Vagina (tissue), 2 donors: ENCODE measurements around the gene MAGEA9B. TPM values are rescaled to one million over a fixed set of nuclear protein-coding genes. Genes with fewer than 3 reads are reported as not detected.

Experiments
- DNase-seq, 2 donors: peaks; one replicate each; pipeline ENCODE4 v3.0.0-alpha.2; 2017; ENCODE audit errors: extremely low spot score in 2 of 2
- H3K27ac ChIP-seq: fragments of 200-600 bp; sonication (generic); one replicate; pipeline ENCODE4 v1.5.1; 2019
- H3K27me3 ChIP-seq: fragments of 200-600 bp; sonication (generic); one replicate; pipeline ENCODE4 v1.5.1; 2019
- H3K36me3 ChIP-seq, 2 donors: fragments of 200-600 bp; sonication (generic); one replicate each; pipeline ENCODE4 v1.5.1; 2017 to 2019
- H3K4me1 ChIP-seq: fragments of 200-600 bp; sonication (generic); one replicate; pipeline ENCODE4 v1.5.1; 2019
- H3K4me3 ChIP-seq, 2 donors: fragments of 200-600 bp; sonication (generic); 1 replicate in 1 of 2; 2 replicates in 1 of 2; pipeline ENCODE4 v1.5.1; 2016 to 2019
- H3K9me3 ChIP-seq: fragments of 200-600 bp; sonication (generic); one replicate; pipeline ENCODE4 v1.5.1; 2019
- CTCF ChIP-seq, 3 experiments: fragments of 450-650 bp in 2 of 3; fragments of 200-600 bp in 1 of 3; sonication (generic) in 1 of 3; IDR thresholded peaks; one replicate each; pipeline ENCODE4 v1.5.1; 2017 to 2019; ENCODE audit warnings: antibody characterized with exemption in 3 of 3, mild to moderate bottlenecking in 2 of 3, moderate library complexity in 2 of 3
- POLR2A ChIP-seq, 2 donors: fragments of 450-650 bp; IDR thresholded peaks; one replicate each; pipeline ENCODE4 v1.6.1; 2017; ENCODE audit warnings: antibody characterized with exemption in 2 of 2, mild to moderate bottlenecking in 2 of 2, moderate library complexity in 2 of 2
- POLR2AphosphoS5 ChIP-seq, 2 donors: sonication (generic); formaldehyde crosslinking; IDR thresholded peaks; one replicate each; pipeline ENCODE4 v1.9.0; 2017; ENCODE audit warnings: antibody characterized with exemption in 2 of 2, mild to moderate bottlenecking in 2 of 2, low read depth in 1 of 2; ENCODE audit not compliant: insufficient read depth in 1 of 2
- intact Hi-C: fragments of 100-400 bp; cut with DNase I; formaldehyde crosslinking; loops from one replicate; pipeline ENCODE4 v1.15.1; 2023
- total RNA-seq: library from RNA; depleted of rRNA; stranded (reverse); fragments of >200 nt; gene quantifications from one replicate; pipeline ENCODE4 v1.2.3, GENCODE V29; 2016

The MAGEA9B gene
- total RNA-seq, 1 donor from 2014 or later = not detected

GRCh38 chrX:149572743-149573142 is 14.5 kb downstream of the MAGEA9B start:
- Histone ChIP-seq H3K9me3 (no peaks in the 10 kb centered on the region), H3K4me1 (no peaks in the 10 kb centered on the region), H3K4me3 (no peak overlapping the region), H3K36me3 (no peaks in the 10 kb centered on the region), H3K27me3 (no peaks in the 10 kb centered on the region), H3K27ac (no peak overlapping the region)
- intact Hi-C loops = no loop called here
- no peak for DNase-seq
- TF ChIP-seq POLR2AphosphoS5 (IDR thresholded peaks at IDR 0.05; ENCODE audit: insufficient read depth in 1 of 2, low read depth in 1 of 2) (no peak), POLR2A (IDR thresholded peaks at IDR 0.05) (no peak), CTCF (IDR thresholded peaks at IDR 0.05) (no peak)

GRCh38 chrX:149571770-149572169 is 15.5 kb downstream of the MAGEA9B start:
- no peak for DNase-seq
- H3K4me1 ChIP-seq = no peaks in the 10 kb centered on the region
- H3K36me3 ChIP-seq = no peaks in the 10 kb centered on the region
- no peak overlapping the region for H3K27ac ChIP-seq
- no peak overlapping the region for H3K4me3 ChIP-seq
- intact Hi-C loops = no loop called here
- no peaks in the 10 kb centered on the region for H3K9me3 ChIP-seq
- H3K27me3 ChIP-seq = no peaks in the 10 kb centered on the region
- TF ChIP-seq CTCF (IDR thresholded peaks at IDR 0.05) = no peak
- TF ChIP-seq POLR2A (IDR thresholded peaks at IDR 0.05) = no peak
- TF ChIP-seq POLR2AphosphoS5 (IDR thresholded peaks at IDR 0.05; ENCODE audit: insufficient read depth in 1 of 2, low read depth in 1 of 2) = no peak

GRCh38 chrX:149570668-149571067 is 16.6 kb downstream of the MAGEA9B start:
- H3K36me3 ChIP-seq = no peaks in the 10 kb centered on the region
- DNase-seq = no peak
- no peaks in the 10 kb centered on the region for H3K9me3 ChIP-seq
- H3K27ac ChIP-seq = no peak overlapping the region
- intact Hi-C loops = no loop called here
- no peak for TF ChIP-seq POLR2A (IDR thresholded peaks at IDR 0.05)
- TF ChIP-seq CTCF (IDR thresholded peaks at IDR 0.05) = no peak
- no peak for TF ChIP-seq POLR2AphosphoS5 (IDR thresholded peaks at IDR 0.05; ENCODE audit: insufficient read depth in 1 of 2, low read depth in 1 of 2)
- no peaks in the 10 kb centered on the region for H3K4me1 ChIP-seq
- H3K4me3 ChIP-seq = no peak overlapping the region
- no peaks in the 10 kb centered on the region for H3K27me3 ChIP-seq

GRCh38 chrX:149569770-149570169 is 17.5 kb downstream of the MAGEA9B start:
- Histone ChIP-seq H3K4me3 (no peak overlapping the region), H3K27ac (no peak overlapping the region), H3K4me1 (no peaks in the 10 kb centered on the region), H3K27me3 (no peaks in the 10 kb centered on the region), H3K36me3 (no peaks in the 10 kb centered on the region), H3K9me3 (no peaks in the 10 kb centered on the region)
- TF ChIP-seq POLR2AphosphoS5 (IDR thresholded peaks at IDR 0.05; ENCODE audit: insufficient read depth in 1 of 2, low read depth in 1 of 2) (no peak), POLR2A (IDR thresholded peaks at IDR 0.05) (no peak), CTCF (IDR thresholded peaks at IDR 0.05) (no peak)
- peak in 1 of 2 donors; percentile 58 for DNase-seq
- intact Hi-C loops = no loop called here

- Histone ChIP-seq H3K4me3 (no peak overlapping the region), H3K27me3 (no peaks in the 10 kb centered on the region), H3K36me3 (no peaks in the 10 kb centered on the region), H3K9me3 (no peaks in the 10 kb centered on the region), H3K27ac (no peak overlapping the region), H3K4me1 (no peaks in the 10 kb centered on the region)
- intact Hi-C loops = no loop called here
- TF ChIP-seq POLR2AphosphoS5 (IDR thresholded peaks at IDR 0.05; ENCODE audit: insufficient read depth in 1 of 2, low read depth in 1 of 2) = no peak
- no peak for TF ChIP-seq CTCF (IDR thresholded peaks at IDR 0.05)
- TF ChIP-seq POLR2A (IDR thresholded peaks at IDR 0.05) = no peak
- DNase-seq = no peak
Observed at GRCh38 chrX:149568701-149569296, 18.5 kb downstream of the MAGEA9B start.
